ENCODE results near the gene ZBTB16.

GRCh38 chr11:114290503-114291235 lies 231.2 kb downstream of the ZBTB16 start:
- no peak for TF ChIP-seq CTCF (IDR thresholded peaks at IDR 0.05)
- no peak for TF ChIP-seq POLR2A (IDR thresholded peaks at IDR 0.05)

Data from ovary (tissue), 3 donors.